SK-N-SH (cell line): ENCODE measurements around the gene EDEM3. TPM values are rescaled to one million over a fixed set of nuclear protein-coding genes. Genes with fewer than 3 reads are reported as not detected.
"Not testable (repeated sequence)": the region's sequence is repeated elsewhere in the genome, so short reads cannot be mapped to it uniquely, and the experiment has no call there.

ENCODE experiments used
- CTCF ChIA-PET: fragments of 300-600, 350-600 bp; formaldehyde crosslinking; extraction: SDS; loops from one replicate; lab custom pipeline; 2021; lab: Yijun Ruan, JAX
- POLR2A ChIA-PET: fragments of 350-600 bp; sonication (Branson Sonifier 250); formaldehyde crosslinking; extraction: SDS; loops from one replicate; lab custom pipeline; 2020; ENCODE audit warnings: antibody characterized with exemption, inconsistent platforms; lab: Yijun Ruan, JAX
- DNase-seq: peaks from one replicate; pipeline ENCODE4 v3.0.0; 2012
- H2AFZ ChIP-seq: fragments of 200-600 bp; sonication (generic); 2 replicates; pipeline ENCODE4 v1.8.1; 2016; ENCODE audit warnings: antibody characterized with exemption, mild to moderate bottlenecking, low read depth
- H3F3A ChIP-seq: fragments of 200-600 bp; sonication (generic); replicated peaks from 2 replicates; pipeline ENCODE3; 2016; ENCODE audit warnings: antibody characterized with exemption, mild to moderate bottlenecking; ENCODE audit not compliant: insufficient read depth
- H3K27ac ChIP-seq, 2 experiments: fragments of 200-500 bp in 1 of 2; fragments of 200-600 bp in 1 of 2; sonication (Bioruptor generic) in 1 of 2; sonication (generic), shearing (Covaris generic) in 1 of 2; 2 replicates each; pipeline versions ENCODE4 v1.5.1 to v1.6.1; 2014 to 2016; ENCODE audit warnings: low read depth in 2 of 2, inconsistent platforms in 1 of 2, low read length in 1 of 2, mild to moderate bottlenecking in 1 of 2, mixed read lengths in 1 of 2
- H3K27me3 ChIP-seq: fragments of 200-600 bp; sonication (generic), shearing (Covaris generic); 2 replicates; pipeline ENCODE4 v1.6.1; 2016; ENCODE audit warnings: mixed run types; ENCODE audit not compliant: insufficient read depth
- H3K36me3 ChIP-seq, 2 experiments: fragments of 200-500 bp in 1 of 2; fragments of 200-600 bp in 1 of 2; sonication (Bioruptor generic) in 1 of 2; sonication (generic) in 1 of 2; replicated peaks in 1 of 2; 2 replicates each; pipeline versions ENCODE3 to v1.5.1; 2014 to 2016; ENCODE audit warnings: low read length in 1 of 2, mild to moderate bottlenecking in 1 of 2; ENCODE audit not compliant: insufficient read depth in 2 of 2, control insufficient read depth in 1 of 2
- H3K4me1 ChIP-seq, 2 experiments: fragments of 200-500 bp in 1 of 2; fragments of 200-600 bp in 1 of 2; sonication (Bioruptor generic) in 1 of 2; sonication (generic), shearing (Covaris generic) in 1 of 2; 2 replicates each; pipeline versions ENCODE4 v1.5.1 to v1.6.1; 2014 to 2016; ENCODE audit warnings: low read depth in 1 of 2, low read length in 1 of 2, mixed run types in 1 of 2; ENCODE audit not compliant: insufficient read depth in 2 of 2, control insufficient read depth in 1 of 2
- H3K4me2 ChIP-seq: fragments of 200-600 bp; sonication (generic), shearing (Covaris generic); 2 replicates; pipeline ENCODE4 v1.6.1; 2017; ENCODE audit warnings: mixed run types
- H3K4me3 ChIP-seq, 2 experiments: fragments of 200-500 bp in 1 of 2; fragments of 200-600 bp in 1 of 2; sonication (Bioruptor generic) in 1 of 2; sonication (generic), shearing (Covaris generic) in 1 of 2; 2 replicates each; pipeline versions ENCODE4 v1.5.1 to v1.8.1; 2014 to 2016; ENCODE audit warnings: low read depth in 2 of 2, inconsistent platforms in 1 of 2, low read length in 1 of 2, mild to moderate bottlenecking in 1 of 2, mixed read lengths in 1 of 2, moderate library complexity in 1 of 2
- H3K79me2 ChIP-seq: fragments of 200-600 bp; sonication (generic); 2 replicates; pipeline ENCODE4 v1.8.1; 2017; ENCODE audit warnings: mild to moderate bottlenecking; ENCODE audit not compliant: insufficient read depth
- H3K9ac ChIP-seq: fragments of 200-600 bp; sonication (generic); 2 replicates; pipeline ENCODE4 v1.6.1; 2017; ENCODE audit warnings: mixed run types
- H3K9me2 ChIP-seq: fragments of 200-600 bp; sonication (generic); 2 replicates; pipeline ENCODE4 v1.6.1; 2017; ENCODE audit warnings: mixed run types
- H3K9me3 ChIP-seq: fragments of 200-600 bp; sonication (generic); 2 replicates; pipeline ENCODE4 v1.6.1; 2017; ENCODE audit warnings: mixed run types, mild to moderate bottlenecking, moderate library complexity
- H4K20me1 ChIP-seq: fragments of 200-600 bp; sonication (generic); 2 replicates; pipeline ENCODE4 v1.6.1; 2017; ENCODE audit warnings: mild to moderate bottlenecking, mixed run types; ENCODE audit not compliant: insufficient read depth
- CHD2 ChIP-seq: fragments of 150-350 bp; IDR thresholded peaks from 2 replicates; pipeline ENCODE4 v1.6.1; 2018; ENCODE audit warnings: low read length; ENCODE audit not compliant: partially characterized antibody
- EZH2phosphoT487 ChIP-seq: fragments of 200-600 bp; sonication (generic); IDR thresholded peaks from 2 replicates; pipeline ENCODE4 v1.6.1; 2017; ENCODE audit warnings: low read depth, mixed run types, mild to moderate bottlenecking, antibody characterized with exemption, moderate library complexity, borderline replicate concordance
- FOSL2 ChIP-seq: IDR thresholded peaks from 2 replicates; pipeline ENCODE4 v1.4.0; 2012; ENCODE audit warnings: low read depth, mild to moderate bottlenecking, moderate library complexity, borderline replicate concordance
- JUND ChIP-seq: IDR thresholded peaks from 2 replicates; pipeline ENCODE4 v1.4.0; 2012
- MEF2A ChIP-seq: IDR thresholded peaks from 2 replicates; pipeline ENCODE4 v1.4.0; 2012; ENCODE audit warnings: low read depth, borderline replicate concordance
- MXI1 ChIP-seq: IDR thresholded peaks from 2 replicates; pipeline ENCODE4 v1.6.1; 2012; ENCODE audit warnings: mild to moderate bottlenecking, low read depth, low read length, improper control_type of control experiment
- NFIC ChIP-seq: IDR thresholded peaks from 2 replicates; pipeline ENCODE4 v1.4.0; 2012; ENCODE audit warnings: borderline replicate concordance
- POLR2AphosphoS5 ChIP-seq: IDR thresholded peaks from 2 replicates; pipeline ENCODE4 v1.6.1; 2012; ENCODE audit warnings: low read depth, low read length
- RCOR1 ChIP-seq: fragments of 150-350 bp; IDR thresholded peaks from 2 replicates; pipeline ENCODE4 v1.6.1; 2017; ENCODE audit warnings: antibody characterized with exemption, low read length
- RFX5 ChIP-seq: IDR thresholded peaks from 2 replicates; pipeline ENCODE4 v1.6.1; 2012; ENCODE audit warnings: mild to moderate bottlenecking, improper control_type of control experiment, low read length
- RXRA ChIP-seq: IDR thresholded peaks from 2 replicates; pipeline ENCODE4 v1.4.0; 2012; ENCODE audit warnings: low read depth, mild to moderate bottlenecking, borderline replicate concordance
- SIN3A ChIP-seq: IDR thresholded peaks from 2 replicates; pipeline ENCODE4 v1.6.1; 2012; ENCODE audit warnings: low read depth, mild to moderate bottlenecking, low read length, moderate library complexity, borderline replicate concordance
- SMC3 ChIP-seq: IDR thresholded peaks from 2 replicates; pipeline ENCODE4 v1.6.1; 2012; ENCODE audit warnings: low read depth, low read length, improper control_type of control experiment
- TAF1 ChIP-seq: IDR thresholded peaks from 2 replicates; pipeline ENCODE4 v1.6.1; 2012; ENCODE audit warnings: low read depth, mild to moderate bottlenecking, low read length, moderate library complexity, borderline replicate concordance
- WGBS: methylation state at CpG from one replicate; pipeline ENCODE4 v1.1.6; 2017; ENCODE audit warnings: low lambda C conversion rate; 5-methylcytosine and 5-hydroxymethylcytosine counted together
- polyA plus RNA-seq, 3 experiments: library from polyadenylated mRNA; depleted of rRNA; stranded (reverse); fragments of >200 nt; gene quantifications; 2 replicates each; pipeline ENCODE4 v1.2.3, GENCODE V29; 2012

Gene EDEM3
- polyA plus RNA-seq, 1 of the 3 experiments (the other 2 are of a cell fraction), result 28.6 TPM

- no peak for TF ChIP-seq EZH2phosphoT487
- TF ChIP-seq CHD2, result no peak
- no peak for TF ChIP-seq JUND
These were observed 30.9 kb upstream of the EDEM3 start (continued) for GRCh38 chr1:184785529-184785928.

- H3K79me2 ChIP-seq, H3F3A ChIP-seq, DNase-seq, H4K20me1 ChIP-seq, H3K27me3 ChIP-seq, POLR2A ChIA-PET, H3K27ac ChIP-seq, H3K4me1 ChIP-seq, H3K4me2 ChIP-seq, H2AFZ ChIP-seq, H3K9ac ChIP-seq, H3K4me3 ChIP-seq, H3K36me3 ChIP-seq, H3K9me2 ChIP-seq, H3K9me3 ChIP-seq: not testable (repeated sequence)
- CTCF ChIA-PET, result interaction anchor here (0.7 kb wide), 1 partner anchor 378 kb away, joined by 3 read pairs; no protein-coding TSS in a partner anchor
- WGBS, result 81% methylated on average over 3 of the region's 3 CpGs
These were observed 29.1 kb upstream of the EDEM3 start for GRCh38 chr1:184783723-184784122.

GRCh38 chr1:184781941-184782340 lies 27.3 kb upstream of the EDEM3 start:
- 31% methylated on average over 1 of the region's 1 CpG for WGBS
- Histone ChIP-seq H4K20me1 (no peaks in the 10 kb centered on the region), H3K9ac (no peak overlapping the region), H3K9me3 (0 out of 2 replicates have a peak, but pooled peaks cover 4% of the 10 kb centered on the region), H2AFZ (no peak overlapping the region), H3K4me1 (no peaks in the 10 kb centered on the region), H3K36me3 (peaks cover 0 to 3% of the 10 kb centered on the region in 2 experiments), H3K27ac (no peak overlapping the region), H3K4me2 (no peak overlapping the region), H3K4me3 (no peak overlapping the region), H3K79me2 (no peaks in the 10 kb centered on the region), H3F3A (no peaks in the 10 kb centered on the region), H3K27me3 (no peaks in the 10 kb centered on the region), H3K9me2 (no peaks in the 10 kb centered on the region)
- TF ChIP-seq RCOR1 (no peak), TAF1 (no peak), NFIC (no peak), SMC3 (no peak), JUND (no peak), POLR2AphosphoS5 (no peak), SIN3A (no peak)
- DNase-seq, result no peak
- POLR2A ChIA-PET, result no interaction called here
- CTCF ChIA-PET, result interaction anchor here (0.8 to 1.6 kb wide), 3 partner anchors 9 to 388 kb away, joined by 3 to 5 read pairs (median 3); no protein-coding TSS in a partner anchor

- no peaks in the 10 kb centered on the region for H3K9me2 ChIP-seq
- no peak overlapping the region for H3K4me2 ChIP-seq
- H4K20me1 ChIP-seq, result no peaks in the 10 kb centered on the region
- H3K4me1 ChIP-seq, result no peaks in the 10 kb centered on the region; a peak in 1 of 4 replicates
- H3K79me2 ChIP-seq, result no peaks in the 10 kb centered on the region
- no peak overlapping the region for H3K27ac ChIP-seq
- no peak for TF ChIP-seq NFIC
- no peak for TF ChIP-seq FOSL2
- no peak for TF ChIP-seq RFX5
- TF ChIP-seq CHD2, result no peak
- no peak for TF ChIP-seq RXRA
- TF ChIP-seq MXI1, result no peak
- no peak for TF ChIP-seq MEF2A
- POLR2A ChIA-PET, result no interaction called here
- WGBS, result 60% methylated on average over 2 of the region's 2 CpGs
- H3K4me3 ChIP-seq, result no peak overlapping the region
- no peak overlapping the region for H3K9ac ChIP-seq
- H3K9me3 ChIP-seq, result no peaks in the 10 kb centered on the region
- H3F3A ChIP-seq, result no peaks in the 10 kb centered on the region
- H3K36me3 ChIP-seq, result no peaks in the 10 kb centered on the region
- CTCF ChIA-PET, result interaction anchor here (1.0 to 1.2 kb wide), 2 partner anchors 203 to 394 kb away, joined by 3 to 4 read pairs; no protein-coding TSS in a partner anchor
- DNase-seq, result no peak
- no peak overlapping the region for H2AFZ ChIP-seq
- H3K27me3 ChIP-seq, result no peaks in the 10 kb centered on the region
These were observed 21.2 kb upstream of the EDEM3 start for GRCh38 chr1:184775885-184776284.
